HCT116 (cell line): Measurements from ENCODE around the gene SLC16A4. TPM values are rescaled to one million over a fixed set of nuclear protein-coding genes. Genes with fewer than 3 reads are reported as not detected.

Experiments used
- ATAC-seq: fragments of 200-7000 bp; cut with Tn5 transposase; 2 replicates; pipeline ENCODE4 v1.9.1; 2020; ENCODE audit warnings: mild to moderate bottlenecking, moderate library complexity
- BruUV-seq: library from RNA; stranded (reverse); fragments of 400-500 nt; replicated peaks from 2 replicates; lab custom pipeline; 2021; lab: Mats Ljungman, UMichigan
- CTCF ChIA-PET: fragments of 300-600 bp; sonication (Branson Sonifier 250); formaldehyde crosslinking; loops from one replicate; lab custom pipeline; 2021; ENCODE audit warnings: antibody characterized with exemption; lab: Charles Lee
- POLR2A ChIA-PET: fragments of 300-600, 350-600 bp; sonication (Branson Sonifier 250); formaldehyde crosslinking; loops from one replicate; lab custom pipeline; 2021; ENCODE audit warnings: antibody characterized with exemption; lab: Charles Lee
- RAD21 ChIA-PET, 2 experiments: fragments of 300-600 bp; sonication (Branson Sonifier 250); formaldehyde crosslinking; loops; one replicate each; lab custom pipeline; 2023; ENCODE audit warnings: low total read pairs in 2 of 2; ENCODE audit not compliant: uncharacterized antibody in 2 of 2, unreplicated experiment in 2 of 2, low non-redundant PET in 1 of 2; lab: Charles Lee
- DNase-seq: peaks from one replicate; pipeline ENCODE4 v3.0.0-alpha.2; 2010; ENCODE audit warnings: low read depth, low spot score
- H2AFZ ChIP-seq: fragments of 200-600 bp; shearing (Covaris generic), sonication (generic); 2 replicates; pipeline ENCODE4 v1.6.1; 2017; ENCODE audit warnings: low read depth, mixed run types, mixed read lengths, antibody characterized with exemption, low read length; ENCODE audit not compliant: poor library complexity, severe bottlenecking
- H3K27ac ChIP-seq: 2 replicates; pipeline ENCODE4 v1.5.1; 2012; ENCODE audit warnings: low read depth, low read length
- H3K27me3 ChIP-seq: fragments of 200-600 bp; sonication (generic); 2 replicates; pipeline ENCODE4 v1.6.1; 2016; ENCODE audit warnings: mixed run types, low read length, mixed read lengths; ENCODE audit not compliant: insufficient read depth
- H3K36me3 ChIP-seq, 2 experiments: fragments of 200-500 bp in 1 of 2; fragments of 200-600 bp in 1 of 2; sonication (Bioruptor generic) in 1 of 2; sonication (generic) in 1 of 2; 2 replicates each; pipeline versions ENCODE4 v1.5.1 to v1.6.1; 2014 to 2016; ENCODE audit warnings: low read length in 2 of 2, inconsistent platforms in 1 of 2, mixed read lengths in 1 of 2, mixed run types in 1 of 2; ENCODE audit not compliant: insufficient read depth in 2 of 2, control insufficient read depth in 1 of 2
- H3K4me1 ChIP-seq, 2 experiments: fragments of 200-600 bp in 1 of 2; sonication (generic) in 1 of 2; 2 replicates each; pipeline versions ENCODE4 v1.5.1 to v1.6.1; 2012 to 2017; ENCODE audit warnings: low read length in 2 of 2, inconsistent platforms in 1 of 2, mild to moderate bottlenecking in 1 of 2, mixed read lengths in 1 of 2, mixed run types in 1 of 2, moderate library complexity in 1 of 2; ENCODE audit not compliant: insufficient read depth in 2 of 2, control insufficient read depth in 1 of 2
- H3K4me2 ChIP-seq: fragments of 200-600 bp; sonication (generic); 2 replicates; pipeline ENCODE4 v1.6.1; 2017; ENCODE audit warnings: mixed run types, low read length, mixed read lengths
- H3K4me3 ChIP-seq, 2 experiments: fragments of 200-600 bp in 1 of 2; sonication (generic) in 1 of 2; replicated peaks in 1 of 2; 2 replicates each; pipeline ENCODE4 v1.5.1; 2011 to 2016; ENCODE audit warnings: low read length in 2 of 2, control low read depth in 1 of 2, low read depth in 1 of 2, mild to moderate bottlenecking in 1 of 2, mixed read lengths in 1 of 2, mixed run types in 1 of 2
- H3K79me2 ChIP-seq: fragments of 200-600 bp; sonication (generic); 2 replicates; pipeline ENCODE4 v1.6.1; 2017; ENCODE audit warnings: mild to moderate bottlenecking, mixed run types, low read length, moderate library complexity, mixed read lengths; ENCODE audit not compliant: insufficient read depth
- H3K9ac ChIP-seq: fragments of 200-600 bp; sonication (generic); 2 replicates; pipeline ENCODE4 v1.6.1; 2016; ENCODE audit warnings: low read length, mixed read lengths
- H3K9me2 ChIP-seq: fragments of 200-600 bp; sonication (generic), shearing (Covaris generic); 2 replicates; pipeline ENCODE4 v1.6.1; 2017; ENCODE audit warnings: mixed run types, mild to moderate bottlenecking, moderate library complexity; ENCODE audit not compliant: insufficient read depth
- H3K9me3 ChIP-seq, 2 experiments: fragments of 200-500 bp in 1 of 2; fragments of 200-600 bp in 1 of 2; sonication (Bioruptor generic) in 1 of 2; sonication (generic) in 1 of 2; 2 replicates each; pipeline ENCODE4 v1.6.1; 2014 to 2017; ENCODE audit warnings: low read length in 2 of 2, mixed read lengths in 2 of 2, inconsistent platforms in 1 of 2, low read depth in 1 of 2, mild to moderate bottlenecking in 1 of 2, mixed run types in 1 of 2, moderate library complexity in 1 of 2; ENCODE audit not compliant: control insufficient read depth in 1 of 2, insufficient read depth in 1 of 2
- H4K20me1 ChIP-seq: fragments of 200-600 bp; sonication (generic), shearing (Covaris generic); 2 replicates; pipeline ENCODE4 v1.6.1; 2017; ENCODE audit warnings: mixed run types, mild to moderate bottlenecking, moderate library complexity; ENCODE audit not compliant: insufficient read depth
- CBX3 ChIP-seq: IDR thresholded peaks from 2 replicates; pipeline ENCODE4 v1.6.1; 2012; ENCODE audit warnings: low read depth
- EZH2phosphoT487 ChIP-seq: fragments of 200-600 bp; IDR thresholded peaks from 2 replicates; pipeline ENCODE4 v1.6.1; 2018; ENCODE audit warnings: antibody characterized with exemption, borderline replicate concordance
- RAD21 ChIP-seq: IDR thresholded peaks from 2 replicates; pipeline ENCODE4 v1.6.1; 2012; ENCODE audit warnings: low read depth, mild to moderate bottlenecking
- SRF ChIP-seq: IDR thresholded peaks from 2 replicates; pipeline ENCODE4 v1.6.1; 2012; ENCODE audit warnings: low read depth
- intact Hi-C: fragments of 100-400 bp; cut with micrococcal nuclease; formaldehyde crosslinking; loops from 2 replicates; pipeline ENCODE4 v1.10.0; 2022
- total RNA-seq: library from RNA; stranded (reverse); gene quantifications from one replicate; pipeline ENCODE4 v1.2.1, GENCODE V29; 2021; ENCODE audit not compliant: unreplicated experiment
- TF ChIP-seq, protein P1 (sequence below): IDR thresholded peaks from 2 replicates; pipeline ENCODE4 v1.6.1; 2012; ENCODE audit warnings: low read depth

Gene SLC16A4
- total RNA-seq, 1 experiment from 2014 or later, result 0.20 TPM

DNA sequence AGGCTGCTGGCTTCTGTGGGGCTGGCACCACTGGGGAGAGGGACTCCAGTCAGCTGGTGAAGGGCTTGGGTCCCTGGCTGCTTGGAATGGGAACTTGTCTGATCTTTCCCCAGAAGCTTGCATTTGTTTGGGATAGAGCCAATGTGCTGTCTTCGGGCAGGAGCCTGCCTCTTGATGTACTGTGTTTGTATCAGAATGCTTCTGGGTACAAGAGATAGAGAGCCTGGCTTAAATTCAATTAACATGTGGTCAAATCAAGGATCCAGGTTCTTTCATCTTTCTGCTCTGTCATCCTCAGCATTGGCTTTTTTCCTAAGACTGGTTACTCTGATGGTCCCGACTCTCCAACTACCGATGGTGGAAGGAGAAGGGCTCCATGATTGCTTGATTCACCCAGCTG lies 44.1 kb upstream of the SLC16A4 start:
- no peak overlapping the region for H3K4me2 ChIP-seq
- H3K27me3 ChIP-seq, result 0 out of 2 replicates have a peak, but pooled peaks cover 6% of the 10 kb centered on the region
- no peaks in the 10 kb centered on the region for H4K20me1 ChIP-seq
- POLR2A ChIA-PET, result no interaction called here
- ATAC-seq (no peak), DNase-seq (no peak)
- CTCF ChIA-PET, result interaction anchor here (2.2 kb wide), 1 partner anchor 25 kb away, joined by 7 read pairs; no protein-coding TSS in a partner anchor
- peaks cover 24 to 39% of the 10 kb centered on the region in 2 experiments for H3K4me1 ChIP-seq
- TF ChIP-seq EZH2phosphoT487 (no peak), SRF (no peak), RAD21 (no peak), CBX3 (no peak)
- TF ChIP-seq, protein P1, sequence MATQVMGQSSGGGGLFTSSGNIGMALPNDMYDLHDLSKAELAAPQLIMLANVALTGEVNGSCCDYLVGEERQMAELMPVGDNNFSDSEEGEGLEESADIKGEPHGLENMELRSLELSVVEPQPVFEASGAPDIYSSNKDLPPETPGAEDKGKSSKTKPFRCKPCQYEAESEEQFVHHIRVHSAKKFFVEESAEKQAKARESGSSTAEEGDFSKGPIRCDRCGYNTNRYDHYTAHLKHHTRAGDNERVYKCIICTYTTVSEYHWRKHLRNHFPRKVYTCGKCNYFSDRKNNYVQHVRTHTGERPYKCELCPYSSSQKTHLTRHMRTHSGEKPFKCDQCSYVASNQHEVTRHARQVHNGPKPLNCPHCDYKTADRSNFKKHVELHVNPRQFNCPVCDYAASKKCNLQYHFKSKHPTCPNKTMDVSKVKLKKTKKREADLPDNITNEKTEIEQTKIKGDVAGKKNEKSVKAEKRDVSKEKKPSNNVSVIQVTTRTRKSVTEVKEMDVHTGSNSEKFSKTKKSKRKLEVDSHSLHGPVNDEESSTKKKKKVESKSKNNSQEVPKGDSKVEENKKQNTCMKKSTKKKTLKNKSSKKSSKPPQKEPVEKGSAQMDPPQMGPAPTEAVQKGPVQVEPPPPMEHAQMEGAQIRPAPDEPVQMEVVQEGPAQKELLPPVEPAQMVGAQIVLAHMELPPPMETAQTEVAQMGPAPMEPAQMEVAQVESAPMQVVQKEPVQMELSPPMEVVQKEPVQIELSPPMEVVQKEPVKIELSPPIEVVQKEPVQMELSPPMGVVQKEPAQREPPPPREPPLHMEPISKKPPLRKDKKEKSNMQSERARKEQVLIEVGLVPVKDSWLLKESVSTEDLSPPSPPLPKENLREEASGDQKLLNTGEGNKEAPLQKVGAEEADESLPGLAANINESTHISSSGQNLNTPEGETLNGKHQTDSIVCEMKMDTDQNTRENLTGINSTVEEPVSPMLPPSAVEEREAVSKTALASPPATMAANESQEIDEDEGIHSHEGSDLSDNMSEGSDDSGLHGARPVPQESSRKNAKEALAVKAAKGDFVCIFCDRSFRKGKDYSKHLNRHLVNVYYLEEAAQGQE, result no peak
- H3K9me3 ChIP-seq, result no peaks in the 10 kb centered on the region
- no peaks in the 10 kb centered on the region for H3K9me2 ChIP-seq
- intact Hi-C loops, result no loop called here
- no peak overlapping the region for H2AFZ ChIP-seq
- H3K79me2 ChIP-seq, result no peaks in the 10 kb centered on the region
- H3K4me3 ChIP-seq, result no peak overlapping the region
- RAD21 ChIA-PET, result interaction anchor here (1.5 to 1.6 kb wide), 2 partner anchors 25 kb away, joined by 4 to 7 read pairs; no protein-coding TSS in a partner anchor
- no peaks in the 10 kb centered on the region for H3K36me3 ChIP-seq
- BruUV-seq, result no TSS peak
- H3K9ac ChIP-seq, result no peak overlapping the region
- H3K27ac ChIP-seq, result no peak overlapping the region
